ENCODE data around the gene B9D1. TPM values are rescaled to one million over a fixed set of nuclear protein-coding genes. Genes with fewer than 3 reads are reported as not detected.

B9D1 gene
- total and polyA plus RNA-seq, 2 of the 13 experiments (the other 11 are each of a cell fraction or from before 2014, with no cell fraction given): 27.7 to 31.1 TPM

DNA sequence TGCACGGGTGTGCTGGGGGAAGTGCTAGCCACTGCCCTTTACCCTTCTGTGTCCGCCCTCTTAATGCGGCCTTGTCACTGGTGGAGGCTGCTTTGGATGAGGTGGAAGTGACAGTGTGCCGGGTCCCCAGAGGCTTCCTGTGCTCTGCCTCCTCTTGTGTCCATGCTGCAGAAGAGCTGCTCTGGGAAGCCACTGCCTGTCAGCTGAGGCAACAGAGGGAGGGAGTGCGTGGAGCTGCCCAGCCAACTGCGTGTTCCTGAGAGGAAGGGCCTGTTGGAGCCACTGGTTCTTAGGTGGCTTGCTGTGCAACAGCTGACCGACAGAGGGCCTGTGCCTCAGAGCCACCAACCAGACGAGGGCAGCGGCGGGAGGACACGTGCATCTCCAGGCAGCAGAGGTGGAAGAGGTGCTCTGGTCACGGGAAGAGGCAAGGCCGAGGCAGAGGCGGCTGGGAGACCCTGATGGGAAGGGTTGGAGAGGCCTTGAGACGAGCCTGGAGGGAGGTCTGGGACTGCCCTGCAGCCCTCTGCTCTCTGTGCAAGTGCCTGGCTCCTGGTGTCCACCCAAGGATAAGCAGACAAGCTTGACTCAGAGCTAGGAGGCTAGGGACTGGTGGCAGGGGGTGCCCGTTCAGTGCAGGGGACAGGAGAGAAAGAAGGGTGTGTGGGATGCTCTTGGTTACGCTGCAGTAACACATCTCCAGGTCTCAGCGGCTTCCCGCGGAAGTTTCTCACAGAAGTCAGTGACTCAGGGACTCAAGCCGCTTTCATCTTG lies 25.4 kb downstream of the B9D1 start (continued):
- TF ChIP-seq, protein P1, sequence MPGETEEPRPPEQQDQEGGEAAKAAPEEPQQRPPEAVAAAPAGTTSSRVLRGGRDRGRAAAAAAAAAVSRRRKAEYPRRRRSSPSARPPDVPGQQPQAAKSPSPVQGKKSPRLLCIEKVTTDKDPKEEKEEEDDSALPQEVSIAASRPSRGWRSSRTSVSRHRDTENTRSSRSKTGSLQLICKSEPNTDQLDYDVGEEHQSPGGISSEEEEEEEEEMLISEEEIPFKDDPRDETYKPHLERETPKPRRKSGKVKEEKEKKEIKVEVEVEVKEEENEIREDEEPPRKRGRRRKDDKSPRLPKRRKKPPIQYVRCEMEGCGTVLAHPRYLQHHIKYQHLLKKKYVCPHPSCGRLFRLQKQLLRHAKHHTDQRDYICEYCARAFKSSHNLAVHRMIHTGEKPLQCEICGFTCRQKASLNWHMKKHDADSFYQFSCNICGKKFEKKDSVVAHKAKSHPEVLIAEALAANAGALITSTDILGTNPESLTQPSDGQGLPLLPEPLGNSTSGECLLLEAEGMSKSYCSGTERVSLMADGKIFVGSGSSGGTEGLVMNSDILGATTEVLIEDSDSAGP (CRISPR knock-in tag; IDR thresholded peaks at IDR 0.05; ENCODE audit: borderline replicate concordance): peak; percentile 79
- TF ChIP-seq ZNF878 (CRISPR knock-in tag; IDR thresholded peaks at IDR 0.05) (no peak), SP1 (IDR thresholded peaks at IDR 0.05) (no peak), SP1 (CRISPR knock-in tag; IDR thresholded peaks at IDR 0.05) (peak; percentile 63; the same call in 1 of the 2 replicates), ZNF501 (CRISPR knock-in tag; IDR thresholded peaks at IDR 0.05) (peak; percentile 60; the same call in 1 of the 2 replicates), ZMYM4 (CRISPR knock-in tag; IDR thresholded peaks at IDR 0.05) (peak; percentile 69; the same call in 1 of the 2 replicates), NFKBIZ (CRISPR knock-in tag; IDR thresholded peaks at IDR 0.05) (0 out of 2 replicates have a peak, but pooled peaks have one; percentile 18), TCF7 (IDR thresholded peaks at IDR 0.05; ENCODE audit: low read depth) (no peak), MATR3 (CRISPR knock-in tag; IDR thresholded peaks at IDR 0.05) (no peak), ZNF44 (CRISPR knock-in tag; IDR thresholded peaks at IDR 0.05) (peak; percentile 71; the same call in 1 of the 2 replicates), TOPORS (CRISPR knock-in tag; IDR thresholded peaks at IDR 0.05) (peak; percentile 66; the same call in 1 of the 2 replicates), HIVEP1 (CRISPR knock-in tag; IDR thresholded peaks at IDR 0.05) (peak; percentile 52; the same call in 1 of the 2 replicates), TEAD2 (CRISPR knock-in tag; IDR thresholded peaks at IDR 0.05) (0 out of 2 replicates have a peak, but pooled peaks have one; percentile 64), ZNF777 (CRISPR knock-in tag; IDR thresholded peaks at IDR 0.05) (no peak), IKZF4 (CRISPR knock-in tag; IDR thresholded peaks at IDR 0.05; ENCODE audit: borderline replicate concordance, low read depth, not compliant biosample characterization) (peak; percentile 94), ZNF292 (CRISPR knock-in tag; IDR thresholded peaks at IDR 0.05; ENCODE audit: borderline replicate concordance, low read depth) (peak; percentile 75; the same call in 1 of the 2 replicates)
- TF ChIP-seq, protein P2, sequence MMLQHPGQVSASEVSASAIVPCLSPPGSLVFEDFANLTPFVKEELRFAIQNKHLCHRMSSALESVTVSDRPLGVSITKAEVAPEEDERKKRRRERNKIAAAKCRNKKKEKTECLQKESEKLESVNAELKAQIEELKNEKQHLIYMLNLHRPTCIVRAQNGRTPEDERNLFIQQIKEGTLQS (CRISPR knock-in tag; IDR thresholded peaks at IDR 0.05): peak; percentile 2; the same call in 1 of the 2 replicates
- TF ChIP-seq, protein P3, sequence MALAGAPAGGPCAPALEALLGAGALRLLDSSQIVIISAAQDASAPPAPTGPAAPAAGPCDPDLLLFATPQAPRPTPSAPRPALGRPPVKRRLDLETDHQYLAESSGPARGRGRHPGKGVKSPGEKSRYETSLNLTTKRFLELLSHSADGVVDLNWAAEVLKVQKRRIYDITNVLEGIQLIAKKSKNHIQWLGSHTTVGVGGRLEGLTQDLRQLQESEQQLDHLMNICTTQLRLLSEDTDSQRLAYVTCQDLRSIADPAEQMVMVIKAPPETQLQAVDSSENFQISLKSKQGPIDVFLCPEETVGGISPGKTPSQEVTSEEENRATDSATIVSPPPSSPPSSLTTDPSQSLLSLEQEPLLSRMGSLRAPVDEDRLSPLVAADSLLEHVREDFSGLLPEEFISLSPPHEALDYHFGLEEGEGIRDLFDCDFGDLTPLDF (CRISPR knock-in tag; IDR thresholded peaks at IDR 0.05): no peak
- TF ChIP-seq, protein P4, sequence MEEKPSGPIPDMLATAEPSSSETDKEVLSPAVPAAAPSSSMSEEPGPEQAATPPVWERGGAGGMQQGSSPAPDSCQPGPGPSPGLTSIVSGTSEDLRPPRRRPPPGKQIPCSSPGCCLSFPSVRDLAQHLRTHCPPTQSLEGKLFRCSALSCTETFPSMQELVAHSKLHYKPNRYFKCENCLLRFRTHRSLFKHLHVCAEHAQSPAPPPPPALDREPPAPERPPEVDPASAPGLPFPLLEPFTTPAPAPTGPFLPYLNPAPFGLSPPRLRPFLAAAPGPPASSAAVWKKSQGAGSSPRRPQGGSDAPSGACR (CRISPR knock-in tag; IDR thresholded peaks at IDR 0.05): no peak
- TF ChIP-seq, protein P5, sequence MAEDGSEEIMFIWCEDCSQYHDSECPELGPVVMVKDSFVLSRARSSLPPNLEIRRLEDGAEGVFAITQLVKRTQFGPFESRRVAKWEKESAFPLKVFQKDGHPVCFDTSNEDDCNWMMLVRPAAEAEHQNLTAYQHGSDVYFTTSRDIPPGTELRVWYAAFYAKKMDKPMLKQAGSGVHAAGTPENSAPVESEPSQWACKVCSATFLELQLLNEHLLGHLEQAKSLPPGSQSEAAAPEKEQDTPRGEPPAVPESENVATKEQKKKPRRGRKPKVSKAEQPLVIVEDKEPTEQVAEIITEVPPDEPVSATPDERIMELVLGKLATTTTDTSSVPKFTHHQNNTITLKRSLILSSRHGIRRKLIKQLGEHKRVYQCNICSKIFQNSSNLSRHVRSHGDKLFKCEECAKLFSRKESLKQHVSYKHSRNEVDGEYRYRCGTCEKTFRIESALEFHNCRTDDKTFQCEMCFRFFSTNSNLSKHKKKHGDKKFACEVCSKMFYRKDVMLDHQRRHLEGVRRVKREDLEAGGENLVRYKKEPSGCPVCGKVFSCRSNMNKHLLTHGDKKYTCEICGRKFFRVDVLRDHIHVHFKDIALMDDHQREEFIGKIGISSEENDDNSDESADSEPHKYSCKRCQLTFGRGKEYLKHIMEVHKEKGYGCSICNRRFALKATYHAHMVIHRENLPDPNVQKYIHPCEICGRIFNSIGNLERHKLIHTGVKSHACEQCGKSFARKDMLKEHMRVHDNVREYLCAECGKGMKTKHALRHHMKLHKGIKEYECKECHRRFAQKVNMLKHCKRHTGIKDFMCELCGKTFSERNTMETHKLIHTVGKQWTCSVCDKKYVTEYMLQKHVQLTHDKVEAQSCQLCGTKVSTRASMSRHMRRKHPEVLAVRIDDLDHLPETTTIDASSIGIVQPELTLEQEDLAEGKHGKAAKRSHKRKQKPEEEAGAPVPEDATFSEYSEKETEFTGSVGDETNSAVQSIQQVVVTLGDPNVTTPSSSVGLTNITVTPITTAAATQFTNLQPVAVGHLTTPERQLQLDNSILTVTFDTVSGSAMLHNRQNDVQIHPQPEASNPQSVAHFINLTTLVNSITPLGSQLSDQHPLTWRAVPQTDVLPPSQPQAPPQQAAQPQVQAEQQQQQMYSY (CRISPR knock-in tag; IDR thresholded peaks at IDR 0.05): no peak
- TF ChIP-seq, protein P6, sequence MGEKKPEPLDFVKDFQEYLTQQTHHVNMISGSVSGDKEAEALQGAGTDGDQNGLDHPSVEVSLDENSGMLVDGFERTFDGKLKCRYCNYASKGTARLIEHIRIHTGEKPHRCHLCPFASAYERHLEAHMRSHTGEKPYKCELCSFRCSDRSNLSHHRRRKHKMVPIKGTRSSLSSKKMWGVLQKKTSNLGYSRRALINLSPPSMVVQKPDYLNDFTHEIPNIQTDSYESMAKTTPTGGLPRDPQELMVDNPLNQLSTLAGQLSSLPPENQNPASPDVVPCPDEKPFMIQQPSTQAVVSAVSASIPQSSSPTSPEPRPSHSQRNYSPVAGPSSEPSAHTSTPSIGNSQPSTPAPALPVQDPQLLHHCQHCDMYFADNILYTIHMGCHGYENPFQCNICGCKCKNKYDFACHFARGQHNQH (CRISPR knock-in tag; IDR thresholded peaks at IDR 0.05): 0 out of 2 replicates have a peak, but pooled peaks have one; percentile 59
